ENCODE measurements around the gene ZBTB7C. TPM values are rescaled to one million over a fixed set of nuclear protein-coding genes. Genes with fewer than 3 reads are reported as not detected.
"Not testable (repeated sequence)": the region's sequence is repeated elsewhere in the genome, so short reads cannot be mapped to it uniquely, and the experiment has no call there.

Gene ZBTB7C
- total RNA-seq, 1 donor from 2014 or later, result 1.4 TPM

GRCh38 chr18:48290162-48290926 lies 118.8 kb downstream of the ZBTB7C start:
- H3K4me1 Mint-ChIP-seq (ENCODE audit: low read depth), result peaks cover 7% of the 10 kb centered on the region
- peaks cover 3% of the 10 kb centered on the region for H3K27me3 Mint-ChIP-seq (ENCODE audit: low read depth)
- no peak for TF ChIP-seq CTCF (IDR thresholded peaks at IDR 0.05)
- H3K36me3 Mint-ChIP-seq (ENCODE audit: low read depth), result peaks cover 1% of the 10 kb centered on the region
- H3K9me3 Mint-ChIP-seq (ENCODE audit: low read depth), result peaks cover 2% of the 10 kb centered on the region
- no peak overlapping the region for H3K27ac Mint-ChIP-seq (ENCODE audit: unreplicated experiment)
- DNase-seq (ENCODE audit: low spot score), result no peak
- H3K4me3 Mint-ChIP-seq (ENCODE audit: unreplicated experiment), result no peak overlapping the region

- no peaks in the 10 kb centered on the region for H3K4me1 Mint-ChIP-seq (ENCODE audit: low read depth)
- no peak for DNase-seq (ENCODE audit: low spot score)
These were observed 124.4 kb downstream of the ZBTB7C start for GRCh38 chr18:48284743-48285142.

GRCh38 chr18:48284011-48284410 lies 125.2 kb downstream of the ZBTB7C start:
- not testable (repeated sequence) for H3K36me3 Mint-ChIP-seq (ENCODE audit: low read depth); H3K9me3 Mint-ChIP-seq (ENCODE audit: low read depth); H3K27me3 Mint-ChIP-seq (ENCODE audit: low read depth); H3K27ac Mint-ChIP-seq (ENCODE audit: unreplicated experiment); H3K4me1 Mint-ChIP-seq (ENCODE audit: low read depth); H3K4me3 Mint-ChIP-seq (ENCODE audit: unreplicated experiment); DNase-seq (ENCODE audit: low spot score)

More at GRCh38 chr18:48284743-48285142, 124.4 kb downstream of the ZBTB7C start:
- H3K36me3 Mint-ChIP-seq (ENCODE audit: low read depth), result peaks cover 3% of the 10 kb centered on the region
- no peak for TF ChIP-seq CTCF (IDR thresholded peaks at IDR 0.05)
- peaks cover 8% of the 10 kb centered on the region for H3K27me3 Mint-ChIP-seq (ENCODE audit: low read depth)
- H3K9me3 Mint-ChIP-seq (ENCODE audit: low read depth), result peaks cover 9% of the 10 kb centered on the region
- no peak overlapping the region for H3K4me3 Mint-ChIP-seq (ENCODE audit: unreplicated experiment)
- no peak overlapping the region for H3K27ac Mint-ChIP-seq (ENCODE audit: unreplicated experiment)

- H3K4me3 Mint-ChIP-seq (ENCODE audit: unreplicated experiment); H3K27me3 Mint-ChIP-seq (ENCODE audit: low read depth); DNase-seq (ENCODE audit: low spot score); H3K36me3 Mint-ChIP-seq (ENCODE audit: low read depth); H3K4me1 Mint-ChIP-seq (ENCODE audit: low read depth); H3K27ac Mint-ChIP-seq (ENCODE audit: unreplicated experiment): not testable (repeated sequence)
- peaks cover 13% of the 10 kb centered on the region for H3K9me3 Mint-ChIP-seq (ENCODE audit: low read depth)
These were observed 127.7 kb downstream of the ZBTB7C start for GRCh38 chr18:48281460-48281859.

- Mint-ChIP-seq H3K4me3 (ENCODE audit: unreplicated experiment) (no peak overlapping the region), H3K27me3 (ENCODE audit: low read depth) (peaks cover 15% of the 10 kb centered on the region), H3K27ac (ENCODE audit: unreplicated experiment) (no peak overlapping the region), H3K9me3 (ENCODE audit: low read depth) (peaks cover 5% of the 10 kb centered on the region), H3K4me1 (ENCODE audit: low read depth) (no peaks in the 10 kb centered on the region), H3K36me3 (ENCODE audit: low read depth) (peaks cover 5% of the 10 kb centered on the region)
- TF ChIP-seq CTCF (IDR thresholded peaks at IDR 0.05), result no peak
- DNase-seq (ENCODE audit: low spot score), result no peak
These were observed 129.9 kb downstream of the ZBTB7C start for GRCh38 chr18:48279312-48279711.

- Mint-ChIP-seq H3K4me1 (ENCODE audit: low read depth) (no peaks in the 10 kb centered on the region), H3K36me3 (ENCODE audit: low read depth) (peaks cover 4% of the 10 kb centered on the region), H3K9me3 (ENCODE audit: low read depth) (peaks cover 5% of the 10 kb centered on the region), H3K27me3 (ENCODE audit: low read depth) (peaks cover 19% of the 10 kb centered on the region), H3K4me3 (ENCODE audit: unreplicated experiment) (no peak overlapping the region), H3K27ac (ENCODE audit: unreplicated experiment) (no peak overlapping the region)
- DNase-seq (ENCODE audit: low spot score), result no peak
- TF ChIP-seq CTCF (IDR thresholded peaks at IDR 0.05), result no peak
These were observed 131.1 kb downstream of the ZBTB7C start for GRCh38 chr18:48278081-48278480.

Measured in chondrocyte (in vitro differentiated cells).